Suppressor macrophage treated with lipopolysaccharide for 1 hour (primary cell): Measurements from ENCODE around the gene SHANK2.

Source experiments
- DNase-seq, 3 donors: peaks; one replicate each; pipeline ENCODE4 v3.0.0-alpha.2; 2020 to 2022

The SHANK2 gene

DNA sequence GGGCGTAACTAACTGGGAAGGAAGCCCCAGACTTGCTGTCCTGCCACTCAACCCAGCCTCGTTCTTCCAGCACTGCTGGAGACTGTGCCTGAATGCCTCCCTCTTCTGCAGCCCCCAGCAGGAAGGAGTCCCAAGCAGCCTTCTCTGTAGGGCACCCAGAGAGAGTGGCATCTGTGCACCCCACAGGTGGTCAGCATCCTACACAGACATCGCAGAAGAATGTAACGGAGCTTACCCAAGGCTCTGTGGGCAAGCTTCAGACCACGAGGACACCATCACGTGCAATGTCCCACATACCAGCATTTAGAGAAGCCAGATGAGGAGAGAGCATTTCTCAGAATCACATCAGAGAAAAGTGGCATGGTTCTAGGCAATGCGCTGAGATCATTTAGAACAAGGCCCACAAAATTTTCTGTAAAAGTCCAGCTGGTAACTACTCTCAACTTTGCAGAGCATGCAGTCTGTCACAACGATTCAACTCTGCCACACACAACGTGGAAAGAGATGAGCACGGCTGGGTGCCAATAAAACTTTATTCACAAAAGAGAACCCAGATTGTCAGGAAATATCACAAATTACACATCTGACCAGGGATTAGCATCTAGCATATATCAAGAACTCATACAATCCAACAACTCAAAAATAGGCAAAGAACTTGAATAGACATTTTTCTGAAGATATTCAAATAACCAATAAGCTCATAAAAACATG is 33.4 kb downstream of the SHANK2 start:
- no peak for DNase-seq

DNA sequence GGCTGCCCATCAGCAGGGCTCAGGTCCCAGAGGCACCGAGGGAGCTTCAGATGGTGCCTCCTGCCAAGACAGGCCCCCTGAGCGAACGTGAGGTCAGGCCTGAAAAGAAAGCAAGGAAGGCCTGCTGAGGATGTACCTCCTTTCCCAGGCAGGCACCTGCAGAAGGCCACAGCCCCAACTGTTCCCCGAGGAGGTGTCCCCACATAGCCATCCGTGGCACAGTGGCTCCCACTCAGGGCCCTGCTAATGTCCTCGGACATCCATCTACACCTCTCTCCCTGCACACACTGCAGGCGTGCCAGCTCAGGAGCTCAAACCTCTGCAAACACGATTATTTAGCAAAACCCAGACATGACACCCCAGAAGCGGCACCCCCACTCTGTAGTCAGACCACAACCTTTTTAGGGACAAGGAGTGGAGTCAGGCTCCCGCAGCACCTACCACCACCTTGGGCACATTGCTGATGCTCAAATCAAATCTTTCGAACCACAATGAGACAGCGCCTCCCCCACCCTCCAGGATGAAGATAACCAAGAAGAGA is 36.9 kb downstream of the SHANK2 start:
- DNase-seq, result no peak

DNA sequence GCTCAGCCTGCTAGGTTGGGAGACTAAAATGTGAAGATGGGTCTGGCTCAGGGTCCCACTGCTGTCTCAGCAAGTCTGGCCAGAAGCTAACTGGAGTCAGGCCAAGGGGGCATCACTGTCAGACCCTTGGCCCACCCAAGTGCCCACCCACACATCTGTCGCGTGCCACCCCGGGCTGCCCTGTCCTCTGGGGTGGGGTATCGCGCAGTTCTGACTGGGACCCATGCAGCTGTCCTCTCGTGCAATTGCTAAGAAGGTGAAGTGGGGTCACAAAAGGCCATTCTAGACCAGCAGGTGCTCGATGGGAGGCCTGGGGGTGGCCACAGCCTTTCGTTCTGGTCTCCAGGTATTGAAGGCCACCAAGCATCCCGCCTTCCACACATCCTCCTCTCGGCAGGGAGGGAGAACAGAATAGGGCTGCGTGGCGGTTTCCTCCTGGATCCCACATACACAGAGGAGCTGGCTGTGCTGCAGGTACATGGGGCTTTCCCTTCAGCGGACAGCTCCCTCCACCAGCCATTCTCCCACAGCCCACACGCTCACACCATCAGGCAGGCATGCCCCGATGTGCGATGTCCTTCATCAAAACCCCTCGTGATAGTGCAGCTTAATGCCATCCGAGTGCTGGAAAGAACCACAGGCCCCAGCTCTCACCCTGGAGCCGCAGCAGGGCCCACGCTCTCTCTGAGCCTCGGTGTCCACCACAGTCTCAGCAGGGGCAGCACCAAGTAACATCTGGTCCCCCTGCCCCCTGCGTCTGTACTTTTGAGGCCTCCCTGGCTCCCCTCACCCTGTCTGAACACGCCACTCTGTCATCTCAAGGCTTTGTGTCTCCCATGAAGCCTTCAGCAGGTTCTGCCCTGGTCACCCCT is 37.6 kb downstream of the SHANK2 start:
- no peak for DNase-seq

DNA sequence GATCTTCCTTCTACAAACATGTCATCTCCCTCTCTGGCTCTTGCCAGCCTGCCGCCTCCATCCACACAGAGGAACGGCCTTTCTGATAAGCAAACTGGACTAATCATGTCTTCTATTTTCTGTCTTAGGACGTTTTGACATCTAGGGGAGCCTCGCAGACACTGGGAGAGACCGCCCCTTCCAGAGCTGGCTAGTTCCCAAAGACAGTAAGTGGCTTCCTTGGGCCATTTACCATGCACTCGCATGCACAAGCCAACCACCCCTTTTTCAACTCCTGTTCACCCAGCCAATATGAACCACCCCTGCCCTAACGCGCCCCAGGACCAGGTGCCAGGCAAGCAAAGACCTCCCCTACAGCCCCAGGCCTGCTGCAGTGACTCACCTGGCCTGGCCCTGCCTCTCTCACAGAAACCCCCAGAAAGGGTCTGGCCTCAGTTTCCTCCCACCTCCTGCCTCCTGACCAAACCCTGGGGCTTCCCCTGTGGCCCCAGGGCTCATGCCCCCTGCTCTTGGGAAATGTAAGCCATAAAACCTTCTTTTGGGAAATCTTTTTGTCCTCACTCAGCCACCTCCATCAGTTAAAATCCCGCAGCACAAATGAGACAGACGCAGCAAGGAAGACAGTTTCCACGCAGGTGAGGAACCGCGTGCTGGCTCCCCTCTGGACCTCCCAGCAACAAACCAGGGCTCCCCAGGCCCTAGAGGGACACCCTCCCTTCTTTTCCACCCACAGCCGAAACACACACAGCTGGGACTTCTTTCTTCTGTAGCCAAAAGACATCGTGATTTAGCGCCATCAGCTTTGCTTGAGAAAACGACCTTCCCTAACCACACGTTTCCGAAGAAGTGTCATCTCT is 38.5 kb downstream of the SHANK2 start:
- no peak for DNase-seq

DNA sequence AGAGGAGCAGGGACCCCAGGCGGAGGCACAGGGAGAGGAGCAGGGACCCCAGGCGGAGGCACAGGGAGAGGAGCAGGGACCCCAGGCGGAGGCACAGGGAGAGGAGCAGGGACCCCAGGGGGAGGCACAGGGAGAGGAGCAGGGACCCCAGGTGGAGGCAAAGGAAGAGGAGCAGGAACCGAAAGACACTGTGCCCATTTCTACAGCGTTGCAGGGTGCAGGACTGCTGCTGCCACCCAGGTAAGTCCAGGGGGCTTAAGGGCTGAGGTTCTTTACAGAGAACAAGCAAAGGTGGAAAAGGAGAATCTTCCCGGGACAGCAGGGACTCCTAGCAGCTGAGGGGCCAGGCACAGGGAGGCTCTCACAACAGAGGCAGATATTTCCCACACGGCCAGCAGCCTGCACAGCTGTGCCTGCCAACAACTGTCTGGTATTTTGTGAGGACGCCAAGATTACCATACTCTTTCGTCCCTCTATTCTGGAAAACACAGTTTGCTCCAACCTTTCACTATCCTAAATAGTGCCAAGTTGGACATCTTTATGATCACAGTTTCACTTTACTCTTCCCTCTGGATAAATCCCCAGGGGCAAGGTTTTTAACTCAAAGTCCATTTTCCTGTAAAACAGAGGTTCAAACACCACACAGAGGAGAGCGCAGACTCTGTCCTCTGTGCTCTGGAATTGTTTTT is 39.4 kb downstream of the SHANK2 start:
- no peak for DNase-seq

DNA sequence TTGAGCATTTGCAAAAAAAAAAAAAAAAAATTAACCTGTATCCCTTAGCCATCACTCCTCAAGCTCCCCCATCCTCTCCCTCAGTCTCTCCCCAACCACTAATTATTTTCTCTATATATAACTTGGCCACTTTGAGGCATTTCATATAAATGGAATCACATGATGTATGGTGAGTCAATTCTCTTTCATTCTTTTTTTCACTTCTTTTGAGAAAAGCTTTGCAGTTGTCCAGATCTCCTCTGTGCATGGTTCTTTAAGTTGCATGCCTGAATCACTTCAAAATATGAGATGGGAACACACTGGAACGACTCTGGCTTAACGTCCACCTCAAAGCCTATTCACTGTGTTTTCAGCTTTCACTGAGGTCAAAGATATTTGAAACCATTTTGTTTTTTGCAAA is 40.7 kb downstream of the SHANK2 start:
- DNase-seq, result no peak

DNA sequence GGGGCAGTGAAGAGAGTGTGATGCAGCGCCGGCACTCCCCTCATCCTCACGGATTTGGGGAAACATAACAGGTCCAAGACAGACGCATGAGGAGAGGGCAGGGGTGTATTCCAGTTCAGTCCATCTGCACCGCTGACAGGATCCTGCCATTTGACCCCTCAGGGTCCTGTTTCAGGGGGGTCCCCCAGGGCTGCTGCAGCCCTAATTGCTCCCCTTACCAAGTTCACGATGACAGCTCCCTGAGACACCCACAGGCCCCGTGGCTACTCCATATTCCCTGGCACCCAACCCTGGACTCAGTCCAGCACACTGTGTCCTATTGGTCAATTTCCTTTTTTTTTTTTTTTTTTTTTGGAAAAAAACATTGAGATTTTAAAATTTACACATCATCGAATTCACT is 41.5 kb downstream of the SHANK2 start:
- no peak for DNase-seq

DNA sequence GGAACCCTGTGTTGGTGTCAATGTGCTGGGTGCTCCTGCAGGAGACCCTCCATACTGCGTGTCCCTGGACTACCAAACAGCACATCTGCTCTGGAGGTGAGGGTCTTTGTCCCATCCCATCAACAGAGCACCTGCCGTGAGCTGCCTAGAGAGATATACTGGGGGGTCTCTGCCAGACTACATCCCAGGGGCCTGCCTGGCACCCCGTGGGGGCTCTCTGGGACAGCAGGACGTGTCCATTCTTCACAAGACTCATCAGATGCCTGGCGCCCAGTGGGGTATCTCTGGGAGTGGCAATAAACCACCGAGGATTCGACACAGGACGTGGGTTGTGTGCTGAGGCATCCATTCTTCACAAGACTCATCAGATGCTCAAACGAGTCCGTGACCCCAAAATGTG is 42.7 kb downstream of the SHANK2 start:
- no peak for DNase-seq

DNA sequence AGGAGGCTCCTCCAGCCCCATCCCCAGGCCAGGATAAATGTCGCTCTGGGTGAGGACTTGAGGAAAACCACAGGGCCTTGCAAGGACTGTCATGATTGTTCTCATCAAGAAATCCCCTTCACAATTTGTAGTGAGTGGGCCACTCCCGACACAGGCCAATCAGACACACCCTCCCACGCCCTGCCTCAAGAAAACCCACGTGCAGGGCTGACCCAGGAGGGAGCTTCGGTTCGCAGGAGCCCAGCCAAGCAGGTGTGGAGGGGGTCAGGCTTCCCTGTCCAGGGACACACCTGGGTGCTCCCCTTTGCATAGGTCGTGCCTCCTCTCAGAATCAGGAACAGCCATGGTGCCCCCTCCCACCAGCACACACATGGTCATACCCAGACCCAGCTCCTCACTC is 43.2 kb downstream of the SHANK2 start:
- no peak for DNase-seq

DNA sequence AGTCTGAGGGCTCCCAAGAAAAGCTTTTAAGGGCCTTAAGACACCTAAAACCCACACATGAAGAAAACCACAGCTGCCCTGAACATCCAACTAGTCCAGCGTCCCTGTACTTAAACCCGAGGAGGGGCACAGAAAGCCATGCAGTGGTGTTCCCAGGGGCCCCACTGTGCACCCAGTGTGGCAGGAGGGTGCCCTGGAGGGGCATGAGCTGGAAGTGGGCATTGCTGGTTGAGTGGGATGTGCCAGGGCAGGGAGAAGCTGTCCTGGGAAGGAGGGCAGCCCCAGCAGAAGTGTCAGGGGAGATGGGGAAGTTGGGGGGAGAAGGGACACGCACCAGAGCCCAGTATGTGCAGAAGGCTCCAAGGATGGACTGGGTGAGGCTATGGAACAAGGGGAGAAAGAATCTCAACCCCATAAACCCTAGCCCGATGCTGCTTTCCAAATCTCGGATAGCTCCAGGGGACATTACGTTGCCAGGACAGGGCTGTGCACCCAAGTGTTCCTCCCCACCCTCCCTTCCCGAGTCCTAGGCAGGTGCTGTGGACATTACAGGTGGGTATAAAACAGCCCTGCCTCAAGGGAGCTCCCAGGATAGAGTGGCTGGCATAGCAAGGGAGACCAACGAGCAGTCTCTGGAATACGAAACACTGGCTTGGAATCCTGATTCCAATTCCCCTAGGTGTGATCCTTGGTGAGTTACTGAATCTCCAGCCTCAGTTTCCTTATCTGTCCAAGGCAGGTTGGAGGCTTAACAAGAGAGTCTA is 44.2 kb downstream of the SHANK2 start:
- DNase-seq, result no peak

DNA sequence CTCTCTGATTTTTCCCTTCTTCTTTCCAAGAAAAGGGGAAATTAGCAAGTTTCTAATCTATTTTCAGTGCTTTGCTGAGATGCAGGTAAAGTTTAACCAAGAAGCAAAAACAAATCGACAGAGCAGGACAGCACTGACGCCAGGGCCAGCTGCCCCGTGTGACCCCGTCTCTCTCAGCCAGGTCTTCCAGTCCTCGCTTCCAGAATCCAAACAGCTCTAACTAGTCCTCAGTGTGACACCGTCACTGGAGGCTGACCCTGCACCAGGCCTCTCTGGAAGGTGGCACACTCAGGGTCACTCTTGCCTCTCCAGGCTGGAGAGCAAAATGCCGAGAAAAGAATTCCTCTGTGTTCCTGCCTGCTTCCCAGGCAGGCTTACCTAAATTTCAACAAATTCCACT is 44.8 kb downstream of the SHANK2 start:
- no peak for DNase-seq

DNA sequence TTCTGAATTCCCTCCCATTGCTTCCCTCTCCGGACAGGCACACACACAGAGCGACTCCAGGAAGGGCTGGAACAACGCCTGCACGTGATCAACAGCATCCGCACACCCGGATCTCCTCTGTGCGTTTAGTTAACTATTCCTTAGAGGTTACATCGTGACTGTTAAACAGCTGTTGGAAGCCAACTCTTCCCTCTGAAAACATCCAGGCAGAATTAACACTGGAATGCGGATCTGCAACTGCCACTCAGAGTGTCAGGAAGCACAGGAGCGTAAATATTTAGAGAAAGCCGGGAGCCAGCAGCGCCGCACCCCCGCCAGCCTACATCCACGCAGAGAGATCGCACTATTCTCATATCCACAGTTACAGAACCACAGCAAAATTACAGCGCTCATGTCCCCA is 46.2 kb downstream of the SHANK2 start:
- no peak for DNase-seq

DNA sequence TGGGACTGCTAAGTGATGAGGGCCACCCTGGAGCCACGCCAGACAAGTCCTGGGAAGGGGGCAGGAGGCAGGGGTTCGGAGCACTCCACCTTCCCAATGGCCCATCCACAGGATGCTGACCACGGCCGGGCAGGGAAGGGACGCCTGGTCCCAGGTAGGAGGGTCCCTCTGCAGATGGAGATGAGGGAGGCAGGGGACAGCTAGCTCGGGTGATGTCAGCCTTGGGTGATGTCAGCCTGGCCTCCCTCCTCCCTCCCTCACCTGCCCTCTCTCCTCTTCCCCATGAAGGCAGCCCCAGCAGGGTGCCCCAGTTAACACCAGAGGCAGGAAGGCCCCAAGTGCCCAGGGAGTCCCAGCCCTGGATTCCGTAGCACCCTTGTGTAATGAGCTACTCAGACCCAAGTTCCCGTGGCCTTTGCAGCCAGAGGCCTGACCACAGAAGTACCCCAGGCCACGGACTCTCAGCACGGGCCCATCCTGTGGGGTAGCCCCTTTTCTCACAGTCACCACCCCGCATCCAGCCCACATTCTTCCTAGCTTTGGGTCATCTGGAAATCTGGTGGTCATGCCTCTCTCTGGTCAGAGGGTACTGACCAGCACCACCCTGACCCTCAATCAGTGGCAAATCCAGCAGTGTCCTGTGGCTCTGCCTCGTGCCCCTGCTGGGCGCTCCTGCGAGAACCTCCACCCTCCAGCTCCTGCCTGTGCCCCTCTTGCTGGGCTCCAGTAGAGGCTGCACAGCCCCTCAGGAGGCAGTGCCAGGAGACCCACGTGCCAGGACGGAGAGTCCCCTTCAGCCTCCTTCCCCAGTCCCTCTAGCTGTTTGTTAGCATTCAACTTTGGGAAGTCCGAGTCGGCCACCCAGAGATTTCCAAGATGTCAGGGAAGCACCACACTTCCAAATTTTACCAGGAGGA is 47.4 kb downstream of the SHANK2 start:
- DNase-seq, result no peak

DNA sequence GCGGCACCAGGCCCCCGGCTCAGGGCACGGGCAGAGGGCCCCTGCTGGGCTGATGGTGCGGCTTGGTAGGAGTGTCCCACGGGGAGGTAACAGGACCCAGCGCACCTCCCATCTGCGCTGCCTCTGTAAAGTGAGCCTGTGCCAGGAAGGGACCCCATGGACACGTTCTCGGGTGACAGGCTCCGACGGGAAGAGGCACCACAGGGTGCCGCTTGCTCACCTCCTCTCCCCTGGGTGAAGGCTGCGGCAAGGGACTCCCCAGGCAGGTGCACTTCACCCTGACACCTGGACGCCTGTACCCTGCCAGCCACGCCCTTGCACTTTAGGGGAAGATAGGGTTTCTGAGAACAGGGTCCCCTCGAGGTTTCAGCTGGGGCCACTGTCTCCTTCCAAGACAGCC is 48.1 kb downstream of the SHANK2 start:
- DNase-seq, result no peak

DNA sequence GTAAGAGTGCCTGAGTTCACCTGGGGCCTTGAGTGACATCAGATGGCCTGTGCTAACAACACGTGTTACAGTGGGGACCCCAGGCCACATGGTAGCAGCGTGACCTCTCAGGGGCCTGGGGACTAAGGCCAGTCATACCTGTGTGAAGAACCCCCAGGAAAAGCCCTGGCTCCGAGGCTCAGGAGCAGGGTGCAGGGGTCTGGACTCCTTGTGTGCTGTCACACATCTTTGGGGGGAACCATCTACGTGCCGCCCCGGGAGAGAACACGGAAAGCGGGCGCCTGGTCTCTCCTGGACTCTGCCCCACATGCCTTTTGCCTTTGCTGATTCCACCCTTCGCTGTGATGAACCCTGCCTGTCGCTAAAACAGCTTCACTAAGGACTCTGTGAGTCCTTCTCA is 48.7 kb downstream of the SHANK2 start:
- DNase-seq, result no peak

DNA sequence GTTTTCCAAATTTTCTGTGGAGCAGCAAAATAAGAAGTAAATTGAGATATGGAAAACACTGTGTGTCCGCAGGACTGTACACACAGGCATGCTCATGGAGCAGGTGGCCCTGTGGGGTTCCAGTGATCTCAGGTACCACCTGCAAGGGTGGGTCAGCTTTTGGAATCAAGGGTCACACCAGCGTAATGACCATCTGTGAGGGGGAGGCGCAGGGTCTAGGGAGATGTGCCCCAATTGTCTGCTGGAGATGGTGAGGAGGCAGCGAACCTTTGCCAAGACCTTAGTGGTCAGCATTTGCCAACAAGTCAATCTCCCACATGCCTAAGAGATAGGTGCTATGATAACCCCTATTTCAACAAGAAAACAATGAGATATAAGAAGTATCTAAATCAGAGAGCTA is 49.4 kb downstream of the SHANK2 start:
- DNase-seq, result no peak

DNA sequence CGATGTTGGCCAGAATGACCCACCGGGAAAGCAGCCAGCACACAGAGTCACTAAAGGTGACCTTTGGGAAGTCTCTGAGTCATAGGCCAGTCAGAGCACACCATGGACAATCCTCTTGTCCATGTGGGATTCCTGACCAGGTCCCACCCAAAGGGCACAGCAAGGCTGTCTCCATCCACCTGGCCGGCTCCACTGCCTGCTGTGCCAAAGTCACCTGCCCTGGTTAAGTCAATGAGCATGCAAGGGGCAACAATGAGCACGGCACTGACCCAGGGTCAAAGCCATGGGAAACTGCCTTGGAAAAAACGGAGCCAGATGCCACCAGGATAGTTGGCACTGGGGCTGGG is 49.8 kb downstream of the SHANK2 start:
- no peak for DNase-seq
